IMR-90 (cell line): ENCODE data around the gene CCDC27. TPM values are rescaled to one million over a fixed set of nuclear protein-coding genes. Genes with fewer than 3 reads are reported as not detected.

Source experiments
- ATAC-seq: fragments of 200-7000 bp; cut with Tn5 transposase; 2 replicates; pipeline ENCODE4 v1.9.1; 2020; ENCODE audit warnings: low read depth, mild to moderate bottlenecking, moderate library complexity
- BruUV-seq: library from RNA; stranded (reverse); fragments of 400-500 nt; replicated peaks from 2 replicates; lab custom pipeline; 2021; lab: Mats Ljungman, UMichigan
- CTCF ChIA-PET: fragments of 300-600 bp; formaldehyde crosslinking; extraction: SDS; loops from one replicate; lab custom pipeline; 2021; ENCODE audit warnings: antibody characterized with exemption; lab: Yijun Ruan, JAX
- POLR2A ChIA-PET: fragments of 300-600 bp; sonication (Branson Sonifier 250); formaldehyde crosslinking; loops from one replicate; lab custom pipeline; 2022; ENCODE audit warnings: antibody characterized with exemption; ENCODE audit not compliant: unreplicated experiment; lab: Charles Lee
- DNase-seq: peaks from one replicate; pipeline ENCODE4 v3.0.0; 2013
- H2AFZ ChIP-seq: replicated peaks from 2 replicates; pipeline ENCODE3; 2013; ENCODE audit warnings: low read length, mild to moderate bottlenecking; ENCODE audit not compliant: poor library complexity
- H2AK5ac ChIP-seq: 2 replicates; pipeline ENCODE4 v1.6.1; 2013; ENCODE audit warnings: low read depth, low read length, inconsistent platforms
- H2AK9ac ChIP-seq: replicated peaks from 2 replicates; pipeline ENCODE3; 2013; ENCODE audit warnings: mild to moderate bottlenecking, low read depth, low read length, moderate library complexity; ENCODE audit not compliant: poor library complexity
- H2BK120ac ChIP-seq: 2 replicates; pipeline ENCODE4 v1.6.1; 2013; ENCODE audit warnings: low read depth, low read length, inconsistent platforms
- H2BK15ac ChIP-seq: 3 replicates; pipeline ENCODE4 v1.6.1; 2013; ENCODE audit warnings: low read depth, low read length, inconsistent platforms
- H2BK20ac ChIP-seq: 2 replicates; pipeline ENCODE4 v1.6.1; 2013; ENCODE audit warnings: low read depth, mild to moderate bottlenecking, inconsistent platforms, low read length, moderate library complexity
- H2BK5ac ChIP-seq: 2 replicates; pipeline ENCODE4 v1.6.1; 2013; ENCODE audit warnings: mild to moderate bottlenecking, low read depth, low read length, inconsistent platforms; ENCODE audit not compliant: poor library complexity, severe bottlenecking
- H3K14ac ChIP-seq: replicated peaks from 2 replicates; pipeline ENCODE4 v1.6.1; 2013; ENCODE audit warnings: low read depth, low read length, inconsistent platforms
- H3K18ac ChIP-seq: 2 replicates; pipeline ENCODE4 v1.6.1; 2013; ENCODE audit warnings: low read depth, low read length, control low read depth
- H3K23ac ChIP-seq: 2 replicates; pipeline ENCODE4 v1.6.1; 2013; ENCODE audit warnings: low read depth, low read length, inconsistent platforms
- H3K27ac ChIP-seq: 2 replicates; pipeline ENCODE4 v1.5.1; 2013; ENCODE audit warnings: mild to moderate bottlenecking, control low read depth, low read length; ENCODE audit not compliant: insufficient read depth
- H3K27me3 ChIP-seq: 2 replicates; pipeline ENCODE4 v1.6.1; 2013; ENCODE audit warnings: low read length; ENCODE audit not compliant: control insufficient read depth, insufficient read depth
- H3K36me3 ChIP-seq: 2 replicates; pipeline ENCODE4 v1.6.1; 2013; ENCODE audit warnings: low read length, mixed read lengths; ENCODE audit not compliant: control insufficient read depth, insufficient read depth
- H3K4ac ChIP-seq: 2 replicates; pipeline ENCODE4 v1.6.1; 2013; ENCODE audit warnings: low read depth, low read length, inconsistent platforms
- H3K4me1 ChIP-seq: 2 replicates; pipeline ENCODE4 v1.6.1; 2013; ENCODE audit warnings: low read length, mixed read lengths; ENCODE audit not compliant: control insufficient read depth, insufficient read depth
- H3K4me2 ChIP-seq: 2 replicates; pipeline ENCODE4 v1.6.1; 2013; ENCODE audit warnings: low read depth, mild to moderate bottlenecking, control low read depth, low read length, moderate library complexity
- H3K4me3 ChIP-seq: 2 replicates; pipeline ENCODE4 v1.5.1; 2013; ENCODE audit warnings: low read depth, mild to moderate bottlenecking, control low read depth, low read length, moderate library complexity; ENCODE audit not compliant: insufficient read depth
- H3K56ac ChIP-seq: 2 replicates; pipeline ENCODE4 v1.6.1; 2013; ENCODE audit warnings: low read length, inconsistent platforms; ENCODE audit not compliant: insufficient read depth; ENCODE audit errors: extremely low read depth
- H3K79me1 ChIP-seq, 2 experiments: 2 replicates each; pipeline ENCODE4 v1.6.1; 2013; ENCODE audit warnings: low read length in 2 of 2, inconsistent platforms in 1 of 2, low read depth in 1 of 2
- H3K9ac ChIP-seq: 2 replicates; pipeline ENCODE4 v1.6.1; 2013; ENCODE audit warnings: low read depth, low read length, control low read depth
- H3K9me1 ChIP-seq: 2 replicates; pipeline ENCODE4 v1.6.1; 2013; ENCODE audit warnings: low read length, inconsistent platforms; ENCODE audit not compliant: insufficient read depth
- H3K9me3 ChIP-seq: 2 replicates; pipeline ENCODE4 v1.6.1; 2013; ENCODE audit warnings: low read length; ENCODE audit not compliant: control insufficient read depth, insufficient read depth
- H4K20me1 ChIP-seq: 2 replicates; pipeline ENCODE4 v1.6.1; 2013; ENCODE audit warnings: low read length, inconsistent platforms; ENCODE audit not compliant: insufficient read depth
- H4K5ac ChIP-seq: 2 replicates; pipeline ENCODE4 v1.6.1; 2013; ENCODE audit warnings: mild to moderate bottlenecking, low read depth, low read length, control low read depth
- H4K8ac ChIP-seq, 2 experiments: 2 replicates each; pipeline ENCODE4 v1.6.1; 2013; ENCODE audit warnings: low read depth in 2 of 2, low read length in 2 of 2, control low read depth in 1 of 2, inconsistent platforms in 1 of 2
- H4K91ac ChIP-seq: 2 replicates; pipeline ENCODE4 v1.6.1; 2013; ENCODE audit warnings: low read depth, low read length, inconsistent platforms; ENCODE audit not compliant: insufficient read depth
- BHLHE40 ChIP-seq: fragments of 150-350 bp; IDR thresholded peaks from 2 replicates; pipeline ENCODE4 v1.6.1; 2016; ENCODE audit warnings: mild to moderate bottlenecking, low read depth, low read length
- FOS ChIP-seq: fragments of 150-350 bp; IDR thresholded peaks from 2 replicates; pipeline ENCODE4 v1.6.1; 2016; ENCODE audit warnings: low read depth, low read length
- NFE2L2 ChIP-seq: fragments of 150-350 bp; IDR thresholded peaks from 2 replicates; pipeline ENCODE4 v1.6.1; 2016; ENCODE audit warnings: low read depth, mild to moderate bottlenecking, low read length
- POLR2A ChIP-seq: IDR thresholded peaks from 2 replicates; pipeline ENCODE4 v1.6.1; 2012; ENCODE audit warnings: mild to moderate bottlenecking, low read depth, low read length
- RCOR1 ChIP-seq: IDR thresholded peaks from 2 replicates; pipeline ENCODE4 v1.6.1; 2012; ENCODE audit warnings: mild to moderate bottlenecking, low read length, improper control_type of control experiment; ENCODE audit not compliant: insufficient replicate concordance
- SMC3 ChIP-seq: fragments of 150-350 bp; IDR thresholded peaks from 2 replicates; pipeline ENCODE4 v1.6.1; 2016; ENCODE audit warnings: low read depth, mild to moderate bottlenecking, antibody characterized with exemption, low read length, moderate library complexity
- WGBS, 2 experiments: methylation state at CpG; one replicate each; pipeline versions ENCODE4 v1.1.5 to v1.1.7; 2013; ENCODE audit warnings: missing lambda C conversion rate in 2 of 2; ENCODE audit not compliant: insufficient read length in 1 of 2; ENCODE audit errors: extremely low coverage in 2 of 2; 5-methylcytosine and 5-hydroxymethylcytosine counted together
- dilution Hi-C: fragments of 300-500 bp; cut with HindIII; formaldehyde crosslinking; loops from one replicate; pipeline ENCODE4 v1.14.3; 2018; ENCODE audit warnings: low sequenced_read_pairs; ENCODE audit not compliant: unreplicated experiment
- in situ Hi-C: fragments of 300-500 bp; cut with MboI; formaldehyde crosslinking; loops from 3 replicates; pipeline ENCODE4 v1.14.3; 2019; ENCODE audit warnings: low sequenced_read_pairs, inconsistent platforms, mixed read lengths
- intact Hi-C: fragments of 100-400 bp; cut with micrococcal nuclease; formaldehyde crosslinking; loops from 2 replicates; pipeline ENCODE4 v1.10.0; 2022
- polyA plus RNA-seq, 3 experiments: library from polyadenylated mRNA; depleted of rRNA; stranded (reverse); fragments of >200 nt; gene quantifications; 2 replicates each; pipeline ENCODE4 v1.2.3, GENCODE V29; 2012; ENCODE audit warnings: low replicate concordance in 1 of 3
- total RNA-seq: library from RNA; depleted of rRNA; stranded (reverse); fragments of >200 nt; gene quantifications from 2 replicates; pipeline ENCODE4 v1.2.3, GENCODE V29; 2012
- TF ChIP-seq, protein P1 (sequence below): fragments of 150-350 bp; IDR thresholded peaks from 2 replicates; pipeline ENCODE4 v1.6.1; 2016; ENCODE audit warnings: low read depth, mild to moderate bottlenecking, low read length, moderate library complexity, borderline replicate concordance

CCDC27 gene
- total and polyA plus RNA-seq, 2 of the 4 experiments (the other 2 are of a cell fraction) = not detected

DNA sequence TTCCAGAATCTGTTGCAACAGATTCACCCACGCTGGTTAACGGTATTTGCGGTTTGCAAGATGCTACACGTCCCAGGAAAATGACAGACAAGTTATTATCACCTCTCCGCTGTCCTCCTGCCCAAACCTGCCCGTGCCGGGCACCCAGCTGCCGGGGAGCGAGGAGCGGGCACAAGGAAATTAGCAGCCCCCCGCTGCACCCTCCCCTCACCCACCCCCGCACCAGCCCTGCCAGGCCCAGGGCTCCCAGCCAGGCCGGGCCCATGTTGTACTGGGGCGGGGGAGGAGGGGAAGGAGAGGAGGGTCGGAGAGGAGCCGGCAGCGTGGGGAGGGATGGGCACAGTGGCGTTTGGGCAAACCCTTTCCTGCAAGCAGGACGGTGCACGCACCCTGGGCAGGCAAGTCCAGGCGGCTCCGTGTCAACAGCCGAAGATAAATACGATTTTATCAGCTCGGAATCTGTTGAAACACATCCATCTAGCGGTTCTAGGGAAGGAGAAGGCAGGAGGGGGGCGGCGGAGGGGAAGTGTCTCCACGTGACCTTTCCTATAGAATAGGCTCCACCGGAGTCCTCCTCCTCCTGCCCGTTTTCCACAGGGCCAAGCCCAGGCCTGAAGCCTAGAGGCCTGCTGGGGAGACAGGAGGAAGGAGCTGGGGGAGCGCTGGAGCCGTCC lies 35.1 kb upstream of the CCDC27 start:
- no peak for DNase-seq

More for the DNA sequence above, 35.1 kb upstream of the CCDC27 start:
- Histone ChIP-seq H3K27ac (no peak overlapping the region), H4K91ac (no peak overlapping the region), H2BK120ac (no peak overlapping the region), H4K8ac (no peak overlapping the region), H2AK5ac (no peak overlapping the region), H3K27me3 (peaks cover 44% of the 10 kb centered on the region), H3K9me1 (no peaks in the 10 kb centered on the region), H3K18ac (no peak overlapping the region), H3K56ac (no peak overlapping the region), H3K4me3 (no peak overlapping the region), H3K4me1 (no peaks in the 10 kb centered on the region), H3K4me2 (no peak overlapping the region), H4K5ac (no peak overlapping the region), H2AK9ac (no peak overlapping the region), H3K79me1 (no peaks in the 10 kb centered on the region), H2AFZ (no peak overlapping the region), H3K23ac (no peak overlapping the region), H3K36me3 (no peaks in the 10 kb centered on the region), H3K9ac (no peak overlapping the region), H4K20me1 (no peaks in the 10 kb centered on the region), H2BK20ac (no peak overlapping the region), H3K9me3 (no peaks in the 10 kb centered on the region), H2BK5ac (no peak overlapping the region), H3K14ac (no peak overlapping the region), H3K4ac (no peak overlapping the region), H2BK15ac (no peak overlapping the region)
- dilution Hi-C loops (no loop called here), in situ Hi-C loops (no loop called here), intact Hi-C loops (no loop called here)
- 37% methylated on average over 5 of the region's 33 CpGs; no CpG with 5 or more reads in 1 of the 2 experiments for WGBS, 2 experiments
- ATAC-seq = no peak
- CTCF ChIA-PET = no interaction called here
- TF ChIP-seq RCOR1 (no peak), SMC3 (no peak), NFE2L2 (no peak), BHLHE40 (no peak), FOS (no peak), POLR2A (no peak)
- TF ChIP-seq, protein P1, sequence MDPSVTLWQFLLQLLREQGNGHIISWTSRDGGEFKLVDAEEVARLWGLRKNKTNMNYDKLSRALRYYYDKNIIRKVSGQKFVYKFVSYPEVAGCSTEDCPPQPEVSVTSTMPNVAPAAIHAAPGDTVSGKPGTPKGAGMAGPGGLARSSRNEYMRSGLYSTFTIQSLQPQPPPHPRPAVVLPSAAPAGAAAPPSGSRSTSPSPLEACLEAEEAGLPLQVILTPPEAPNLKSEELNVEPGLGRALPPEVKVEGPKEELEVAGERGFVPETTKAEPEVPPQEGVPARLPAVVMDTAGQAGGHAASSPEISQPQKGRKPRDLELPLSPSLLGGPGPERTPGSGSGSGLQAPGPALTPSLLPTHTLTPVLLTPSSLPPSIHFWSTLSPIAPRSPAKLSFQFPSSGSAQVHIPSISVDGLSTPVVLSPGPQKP = no peak
- no TSS peak for BruUV-seq
- POLR2A ChIA-PET = no interaction called here
